SK-N-SH (cell line): ENCODE measurements around the gene TPCN2. TPM values are rescaled to one million over a fixed set of nuclear protein-coding genes. Genes with fewer than 3 reads are reported as not detected.

Experiments
- CTCF ChIA-PET: fragments of 300-600, 350-600 bp; formaldehyde crosslinking; extraction: SDS; loops from one replicate; lab custom pipeline; 2021; lab: Yijun Ruan, JAX
- POLR2A ChIA-PET: fragments of 350-600 bp; sonication (Branson Sonifier 250); formaldehyde crosslinking; extraction: SDS; loops from one replicate; lab custom pipeline; 2020; ENCODE audit warnings: antibody characterized with exemption, inconsistent platforms; lab: Yijun Ruan, JAX
- DNase-seq: peaks from one replicate; pipeline ENCODE4 v3.0.0; 2012
- H2AFZ ChIP-seq: fragments of 200-600 bp; sonication (generic); 2 replicates; pipeline ENCODE4 v1.8.1; 2016; ENCODE audit warnings: antibody characterized with exemption, mild to moderate bottlenecking, low read depth
- H3F3A ChIP-seq: fragments of 200-600 bp; sonication (generic); replicated peaks from 2 replicates; pipeline ENCODE3; 2016; ENCODE audit warnings: antibody characterized with exemption, mild to moderate bottlenecking; ENCODE audit not compliant: insufficient read depth
- H3K27ac ChIP-seq, 2 experiments: fragments of 200-500 bp in 1 of 2; fragments of 200-600 bp in 1 of 2; sonication (Bioruptor generic) in 1 of 2; sonication (generic), shearing (Covaris generic) in 1 of 2; 2 replicates each; pipeline versions ENCODE4 v1.5.1 to v1.6.1; 2014 to 2016; ENCODE audit warnings: low read depth in 2 of 2, inconsistent platforms in 1 of 2, low read length in 1 of 2, mild to moderate bottlenecking in 1 of 2, mixed read lengths in 1 of 2
- H3K27me3 ChIP-seq: fragments of 200-600 bp; sonication (generic), shearing (Covaris generic); 2 replicates; pipeline ENCODE4 v1.6.1; 2016; ENCODE audit warnings: mixed run types; ENCODE audit not compliant: insufficient read depth
- H3K36me3 ChIP-seq, 2 experiments: fragments of 200-500 bp in 1 of 2; fragments of 200-600 bp in 1 of 2; sonication (Bioruptor generic) in 1 of 2; sonication (generic) in 1 of 2; replicated peaks in 1 of 2; 2 replicates each; pipeline versions ENCODE3 to v1.5.1; 2014 to 2016; ENCODE audit warnings: low read length in 1 of 2, mild to moderate bottlenecking in 1 of 2; ENCODE audit not compliant: insufficient read depth in 2 of 2, control insufficient read depth in 1 of 2
- H3K4me1 ChIP-seq, 2 experiments: fragments of 200-500 bp in 1 of 2; fragments of 200-600 bp in 1 of 2; sonication (Bioruptor generic) in 1 of 2; sonication (generic), shearing (Covaris generic) in 1 of 2; 2 replicates each; pipeline versions ENCODE4 v1.5.1 to v1.6.1; 2014 to 2016; ENCODE audit warnings: low read depth in 1 of 2, low read length in 1 of 2, mixed run types in 1 of 2; ENCODE audit not compliant: insufficient read depth in 2 of 2, control insufficient read depth in 1 of 2
- H3K4me2 ChIP-seq: fragments of 200-600 bp; sonication (generic), shearing (Covaris generic); 2 replicates; pipeline ENCODE4 v1.6.1; 2017; ENCODE audit warnings: mixed run types
- H3K4me3 ChIP-seq, 2 experiments: fragments of 200-500 bp in 1 of 2; fragments of 200-600 bp in 1 of 2; sonication (Bioruptor generic) in 1 of 2; sonication (generic), shearing (Covaris generic) in 1 of 2; 2 replicates each; pipeline versions ENCODE4 v1.5.1 to v1.8.1; 2014 to 2016; ENCODE audit warnings: low read depth in 2 of 2, inconsistent platforms in 1 of 2, low read length in 1 of 2, mild to moderate bottlenecking in 1 of 2, mixed read lengths in 1 of 2, moderate library complexity in 1 of 2
- H3K79me2 ChIP-seq: fragments of 200-600 bp; sonication (generic); 2 replicates; pipeline ENCODE4 v1.8.1; 2017; ENCODE audit warnings: mild to moderate bottlenecking; ENCODE audit not compliant: insufficient read depth
- H3K9ac ChIP-seq: fragments of 200-600 bp; sonication (generic); 2 replicates; pipeline ENCODE4 v1.6.1; 2017; ENCODE audit warnings: mixed run types
- H3K9me2 ChIP-seq: fragments of 200-600 bp; sonication (generic); 2 replicates; pipeline ENCODE4 v1.6.1; 2017; ENCODE audit warnings: mixed run types
- H3K9me3 ChIP-seq: fragments of 200-600 bp; sonication (generic); 2 replicates; pipeline ENCODE4 v1.6.1; 2017; ENCODE audit warnings: mixed run types, mild to moderate bottlenecking, moderate library complexity
- H4K20me1 ChIP-seq: fragments of 200-600 bp; sonication (generic); 2 replicates; pipeline ENCODE4 v1.6.1; 2017; ENCODE audit warnings: mild to moderate bottlenecking, mixed run types; ENCODE audit not compliant: insufficient read depth
- CHD2 ChIP-seq: fragments of 150-350 bp; IDR thresholded peaks from 2 replicates; pipeline ENCODE4 v1.6.1; 2018; ENCODE audit warnings: low read length; ENCODE audit not compliant: partially characterized antibody
- EP300 ChIP-seq, 2 experiments: IDR thresholded peaks; 2 replicates each; pipeline versions ENCODE4 v1.4.0 to v1.6.1; 2012; ENCODE audit warnings: borderline replicate concordance in 1 of 2, low read depth in 1 of 2, low read length in 1 of 2
- FOSL2 ChIP-seq: IDR thresholded peaks from 2 replicates; pipeline ENCODE4 v1.4.0; 2012; ENCODE audit warnings: low read depth, mild to moderate bottlenecking, moderate library complexity, borderline replicate concordance
- FOXM1 ChIP-seq: IDR thresholded peaks from 2 replicates; pipeline ENCODE4 v1.4.0; 2012; ENCODE audit warnings: low read depth, mild to moderate bottlenecking
- GATA2 ChIP-seq: sonication (generic); formaldehyde crosslinking; IDR thresholded peaks from 2 replicates; pipeline ENCODE4 v1.5.0; 2020; ENCODE audit warnings: mild to moderate bottlenecking, missing genetic modification reagents
- JUND ChIP-seq: IDR thresholded peaks from 2 replicates; pipeline ENCODE4 v1.4.0; 2012
- MAX ChIP-seq: IDR thresholded peaks from 2 replicates; pipeline ENCODE4 v1.4.0; 2012; ENCODE audit warnings: low read depth
- MEF2A ChIP-seq: IDR thresholded peaks from 2 replicates; pipeline ENCODE4 v1.4.0; 2012; ENCODE audit warnings: low read depth, borderline replicate concordance
- NFIC ChIP-seq: IDR thresholded peaks from 2 replicates; pipeline ENCODE4 v1.4.0; 2012; ENCODE audit warnings: borderline replicate concordance
- NRF1 ChIP-seq: IDR thresholded peaks from 2 replicates; pipeline ENCODE4 v1.6.1; 2012; ENCODE audit warnings: low read depth, mild to moderate bottlenecking, low read length
- PBX3 ChIP-seq: IDR thresholded peaks from 2 replicates; pipeline ENCODE4; 2012
- RAD21 ChIP-seq: IDR thresholded peaks from 2 replicates; pipeline ENCODE4 v1.6.1; 2012; ENCODE audit warnings: mild to moderate bottlenecking, low read length
- RCOR1 ChIP-seq: fragments of 150-350 bp; IDR thresholded peaks from 2 replicates; pipeline ENCODE4 v1.6.1; 2017; ENCODE audit warnings: antibody characterized with exemption, low read length
- REST ChIP-seq: IDR thresholded peaks from 2 replicates; pipeline ENCODE4 v1.6.1; 2012; ENCODE audit warnings: mild to moderate bottlenecking, low read depth, low read length, moderate library complexity
- SMC3 ChIP-seq: IDR thresholded peaks from 2 replicates; pipeline ENCODE4 v1.6.1; 2012; ENCODE audit warnings: low read depth, low read length, improper control_type of control experiment
- TCF12 ChIP-seq: IDR thresholded peaks from 2 replicates; pipeline ENCODE4 v1.4.0; 2012
- TEAD4 ChIP-seq: IDR thresholded peaks from 2 replicates; pipeline ENCODE4 v1.4.0; 2012; ENCODE audit warnings: mild to moderate bottlenecking, borderline replicate concordance; ENCODE audit not compliant: insufficient read depth
- USF1 ChIP-seq: IDR thresholded peaks from 2 replicates; pipeline ENCODE4 v1.4.0; 2012; ENCODE audit warnings: low read depth, borderline replicate concordance
- USF2 ChIP-seq: fragments of 150-350 bp; IDR thresholded peaks from 2 replicates; pipeline ENCODE4 v1.6.1; 2017; ENCODE audit warnings: antibody characterized with exemption, low read length, low read depth, borderline replicate concordance
- ZBTB33 ChIP-seq: IDR thresholded peaks from 2 replicates; pipeline ENCODE4 v1.4.0; 2012; ENCODE audit warnings: low read depth, borderline replicate concordance
- WGBS: methylation state at CpG from one replicate; pipeline ENCODE4 v1.1.6; 2017; ENCODE audit warnings: low lambda C conversion rate; 5-methylcytosine and 5-hydroxymethylcytosine counted together
- polyA plus RNA-seq, 3 experiments: library from polyadenylated mRNA; depleted of rRNA; stranded (reverse); fragments of >200 nt; gene quantifications; 2 replicates each; pipeline ENCODE4 v1.2.3, GENCODE V29; 2012

TPCN2 gene
- polyA plus RNA-seq, 1 of the 3 experiments (the other 2 are of a cell fraction) = 8.7 TPM

GRCh38 chr11:69174841-69175240, 126.1 kb downstream of the TPCN2 start:
- Histone ChIP-seq H4K20me1 (no peaks in the 10 kb centered on the region), H3K9ac (no peak overlapping the region), H3K79me2 (no peaks in the 10 kb centered on the region), H3K9me3 (no peaks in the 10 kb centered on the region), H3K4me1 (peaks cover 0 to 5% of the 10 kb centered on the region in 2 experiments; a peak in 1 of 4 replicates), H2AFZ (no peak overlapping the region), H3K4me2 (no peak overlapping the region), H3K27ac (no peak overlapping the region), H3F3A (no peaks in the 10 kb centered on the region), H3K4me3 (no peak overlapping the region), H3K9me2 (no peaks in the 10 kb centered on the region), H3K36me3 (no peaks in the 10 kb centered on the region), H3K27me3 (no peaks in the 10 kb centered on the region; the same call in 1 of the 2 replicates)
- WGBS = 58% methylated on average over 2 of the region's 2 CpGs
- TF ChIP-seq RAD21 (no peak), PBX3 (no peak), ZBTB33 (no peak), SMC3 (no peak), FOXM1 (no peak), USF1 (no peak), RCOR1 (no peak), CHD2 (no peak), TCF12 (no peak), FOSL2 (no peak), TEAD4 (no peak), EP300 (IDR thresholded peaks at IDR 0.05; ENCODE audit: borderline replicate concordance in 1 of 2, low read depth in 1 of 2, low read length in 1 of 2) (no peak), GATA2 (CRISPR knock-in tag) (no peak), REST (no peak), USF2 (no peak), NFIC (no peak), JUND (no peak), NRF1 (no peak), MAX (no peak), MEF2A (no peak)
- CTCF ChIA-PET = no interaction called here
- no peak for DNase-seq
- POLR2A ChIA-PET = no interaction called here
